GM12891 (cell line): ENCODE measurements around the gene FSCN2.

Source experiments
- PAX5 ChIP-seq: IDR thresholded peaks from 2 replicates; pipeline ENCODE4 v1.6.1; 2011; ENCODE audit warnings: low read length, moderate library complexity, mild to moderate bottlenecking; ENCODE audit not compliant: insufficient read depth, severe bottlenecking
- POLR2A ChIP-seq: IDR thresholded peaks from 2 replicates; pipeline ENCODE4 v1.6.1; 2011; ENCODE audit warnings: low read depth, low read length, control low read depth
- POLR2AphosphoS5 ChIP-seq: IDR thresholded peaks from 2 replicates; pipeline ENCODE4 v1.6.1; 2011; ENCODE audit warnings: low read depth, low read length, control low read depth
- POU2F2 ChIP-seq: IDR thresholded peaks from 2 replicates; pipeline ENCODE4 v1.6.1; 2011; ENCODE audit warnings: low read depth, mild to moderate bottlenecking, control low read depth, low read length, moderate library complexity
- SPI1 ChIP-seq: IDR thresholded peaks from 2 replicates; pipeline ENCODE4 v1.6.1; 2011; ENCODE audit warnings: low read depth, low read length, control low read depth
- TAF1 ChIP-seq: IDR thresholded peaks from 2 replicates; pipeline ENCODE4 v1.6.1; 2011; ENCODE audit warnings: low read depth, low read length, control low read depth

DNA sequence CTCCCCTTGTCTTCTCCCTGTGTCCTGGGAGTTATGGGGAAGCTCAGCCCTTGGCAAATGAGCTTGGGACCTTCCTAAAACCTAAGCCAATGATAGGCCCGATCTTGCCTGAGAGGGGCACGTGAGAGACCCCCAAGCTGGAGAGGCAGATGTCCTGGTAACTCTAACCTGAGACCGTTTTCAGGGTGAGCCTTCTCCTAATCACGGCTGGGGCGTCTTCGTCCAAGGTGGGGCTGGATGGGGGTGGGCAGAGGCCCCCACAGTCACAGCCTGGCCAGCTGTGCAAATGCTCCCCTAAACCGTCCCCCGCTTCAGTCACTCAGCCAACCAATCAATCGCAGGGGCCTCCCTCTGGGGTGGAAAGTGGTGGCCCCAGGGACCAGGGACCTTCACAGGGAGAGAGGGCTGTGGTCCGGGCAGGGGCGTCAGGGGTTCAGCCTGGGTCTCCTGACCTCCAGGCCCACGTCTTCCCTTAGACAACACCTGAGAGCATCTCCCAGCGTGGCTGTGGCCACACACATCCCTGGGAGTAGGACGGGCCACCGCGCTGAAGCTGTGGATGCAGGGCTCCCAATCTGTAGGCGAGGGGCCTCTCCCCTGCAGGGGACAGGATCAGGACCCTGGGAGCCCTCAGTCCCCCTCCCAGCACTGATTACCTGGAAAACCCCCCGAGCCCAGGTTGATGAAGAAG lies 46.2 kb upstream of the FSCN2 start:
- TF ChIP-seq POLR2A = no peak
- no peak for TF ChIP-seq POLR2AphosphoS5
- TF ChIP-seq TAF1 = no peak
- TF ChIP-seq PAX5 = no peak
- TF ChIP-seq POU2F2 = no peak
- TF ChIP-seq SPI1 = no peak
